ENCODE results near the gene AK8.
A peak's percentile ranks its signal among the peaks of the same experiment; 100 is the strongest.

The AK8 gene

DNA sequence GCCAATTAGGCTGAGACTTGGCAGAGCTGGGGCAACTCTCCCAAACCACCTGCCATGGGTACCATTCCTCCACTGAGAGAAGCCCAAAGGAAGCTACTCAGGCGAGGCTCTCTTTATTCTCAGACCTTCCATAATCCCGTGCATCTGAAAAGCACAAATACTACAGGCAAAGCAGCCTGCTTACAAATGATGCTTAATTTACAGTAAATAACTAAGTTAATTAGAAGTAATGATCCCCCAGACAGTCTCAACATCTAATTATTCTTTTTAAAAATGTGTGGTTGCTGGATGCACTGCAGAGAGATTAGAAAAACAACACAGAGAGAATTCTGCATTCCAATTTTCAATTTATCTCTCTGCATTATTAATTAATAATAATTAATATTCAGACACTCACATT lies 53.1 kb downstream of the AK8 start:
- no peak for DNase-seq

DNA sequence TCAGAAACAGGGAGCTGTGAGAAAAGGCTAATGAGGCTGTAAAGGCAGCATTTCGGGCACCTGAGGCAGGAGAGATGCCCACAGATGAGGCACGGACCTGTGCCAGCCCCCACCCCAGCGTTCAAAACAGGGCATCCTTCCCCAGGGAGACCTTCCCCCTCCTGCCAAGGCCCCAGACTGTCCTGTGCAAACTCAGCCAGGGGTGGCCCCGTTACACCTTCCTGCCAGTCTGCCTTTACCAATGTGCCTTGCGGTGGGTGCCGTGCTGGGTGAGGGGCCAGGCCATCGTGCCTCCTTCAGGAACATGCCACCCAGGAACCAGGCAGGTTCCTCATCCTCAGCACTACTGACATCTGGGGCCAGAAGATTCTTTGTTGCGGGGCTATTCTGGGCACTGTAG lies 53.9 kb downstream of the AK8 start:
- no peak for DNase-seq

DNA sequence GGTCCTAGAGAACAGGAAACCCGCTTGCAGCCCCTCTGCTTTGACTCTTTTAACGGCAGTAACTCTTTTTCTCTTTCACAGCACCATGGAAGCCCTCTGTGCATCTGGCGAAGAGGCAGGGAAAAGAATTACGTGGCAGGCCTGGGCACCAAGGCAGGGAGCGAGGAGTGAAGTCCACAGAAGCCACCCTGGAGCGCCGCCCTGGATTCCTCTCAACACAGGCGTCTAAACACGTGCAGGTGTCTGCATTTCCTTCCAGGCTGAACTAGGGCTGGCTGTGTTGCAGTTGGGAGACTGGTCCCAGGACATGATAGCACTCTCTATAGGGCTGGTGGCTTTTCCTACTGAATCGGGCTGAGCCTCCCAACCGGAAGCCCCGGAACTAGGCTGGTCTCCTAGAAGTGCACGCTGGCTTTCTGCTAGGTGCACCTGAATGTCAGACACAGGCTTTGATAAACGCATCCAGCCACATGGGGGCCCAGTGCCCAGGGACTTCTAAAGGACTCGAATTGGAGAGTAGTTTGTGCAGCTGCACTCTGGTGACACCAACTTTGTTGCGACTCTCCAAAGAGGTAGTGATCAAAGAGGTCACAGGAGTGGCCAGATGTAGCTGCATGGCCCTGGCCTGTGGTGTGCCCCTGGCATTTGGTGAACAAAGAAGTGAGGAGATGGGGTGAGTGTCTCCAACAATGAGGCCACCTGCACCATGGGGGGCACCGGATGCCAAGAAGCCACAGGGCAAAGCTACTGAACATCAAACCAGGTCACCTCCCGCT lies 54.5 kb downstream of the AK8 start:
- no peak for DNase-seq

DNA sequence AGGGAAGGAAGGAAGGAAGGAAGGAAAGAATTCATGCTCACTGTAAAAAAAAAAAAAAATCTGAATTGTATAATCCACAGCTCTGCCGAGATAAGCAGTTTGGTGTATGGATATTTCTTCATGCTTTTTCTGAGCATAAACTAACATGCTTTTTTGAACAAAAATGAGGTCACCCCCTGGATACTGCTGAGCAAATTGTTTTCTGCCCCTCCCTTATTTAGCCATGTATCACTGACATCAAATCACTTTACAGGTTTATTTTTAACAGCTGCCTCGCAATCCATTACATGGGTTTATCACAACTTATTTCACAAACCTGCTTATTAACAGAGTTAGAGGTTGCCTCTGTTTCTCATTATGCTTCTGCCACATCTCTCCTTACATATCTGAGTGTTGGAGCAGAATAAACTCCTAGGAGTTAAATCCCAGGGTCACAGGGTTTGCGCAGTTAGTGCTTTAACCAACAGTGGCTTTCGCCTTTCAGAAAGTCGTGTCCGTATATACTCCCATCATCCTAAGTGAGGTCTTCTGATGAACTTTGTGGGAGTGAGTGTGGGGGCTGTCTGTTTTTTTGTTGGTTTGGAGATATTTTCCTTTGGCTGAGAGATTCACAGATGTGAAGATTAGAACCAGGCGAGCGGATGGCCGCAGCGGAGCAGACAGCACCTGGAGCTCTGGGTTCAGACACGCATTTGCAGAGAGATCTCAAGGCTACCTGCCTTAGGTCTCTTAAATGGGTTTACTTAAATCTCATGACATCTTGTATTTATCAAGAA lies 57.7 kb downstream of the AK8 start:
- no peak for DNase-seq

DNA sequence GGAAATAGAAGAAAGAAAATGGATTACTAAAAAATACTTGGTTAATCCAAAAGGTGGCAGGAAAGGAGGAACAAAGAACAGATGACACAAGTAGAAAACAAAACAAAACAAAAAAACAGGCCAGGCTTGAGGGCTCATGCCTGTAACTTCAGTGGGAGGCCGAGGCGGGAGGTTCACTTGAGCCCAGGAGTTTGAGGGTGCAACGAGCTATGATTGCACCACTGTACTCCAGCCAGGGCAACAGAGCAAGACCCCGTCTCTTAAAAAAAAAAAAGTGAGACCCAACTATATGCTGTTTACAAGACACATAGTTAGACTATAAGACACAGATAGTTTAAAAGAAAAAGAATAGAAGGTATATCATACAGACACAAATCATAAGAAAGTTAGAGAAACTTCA lies 59.5 kb downstream of the AK8 start:
- DNase-seq: no peak

DNA sequence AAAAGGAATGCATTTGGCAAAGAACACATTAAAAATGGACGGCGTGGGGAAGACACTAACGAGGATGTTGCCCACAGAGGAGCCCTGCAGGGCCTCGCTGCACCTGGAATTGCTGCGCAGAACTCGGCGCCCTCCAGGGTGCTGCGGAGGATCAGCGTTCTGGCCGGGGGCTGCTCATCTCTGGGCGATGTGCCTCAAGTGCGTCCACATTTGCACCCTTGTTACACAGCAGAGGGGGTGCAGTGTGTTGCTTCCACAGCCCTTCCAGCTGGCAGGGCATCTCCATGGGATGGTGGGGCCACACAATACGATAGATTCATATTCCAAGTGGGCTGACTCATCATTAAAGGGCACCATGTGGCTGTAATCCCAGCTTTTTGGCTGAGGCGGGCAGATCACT lies 63.1 kb downstream of the AK8 start:
- no peak for DNase-seq

DNA sequence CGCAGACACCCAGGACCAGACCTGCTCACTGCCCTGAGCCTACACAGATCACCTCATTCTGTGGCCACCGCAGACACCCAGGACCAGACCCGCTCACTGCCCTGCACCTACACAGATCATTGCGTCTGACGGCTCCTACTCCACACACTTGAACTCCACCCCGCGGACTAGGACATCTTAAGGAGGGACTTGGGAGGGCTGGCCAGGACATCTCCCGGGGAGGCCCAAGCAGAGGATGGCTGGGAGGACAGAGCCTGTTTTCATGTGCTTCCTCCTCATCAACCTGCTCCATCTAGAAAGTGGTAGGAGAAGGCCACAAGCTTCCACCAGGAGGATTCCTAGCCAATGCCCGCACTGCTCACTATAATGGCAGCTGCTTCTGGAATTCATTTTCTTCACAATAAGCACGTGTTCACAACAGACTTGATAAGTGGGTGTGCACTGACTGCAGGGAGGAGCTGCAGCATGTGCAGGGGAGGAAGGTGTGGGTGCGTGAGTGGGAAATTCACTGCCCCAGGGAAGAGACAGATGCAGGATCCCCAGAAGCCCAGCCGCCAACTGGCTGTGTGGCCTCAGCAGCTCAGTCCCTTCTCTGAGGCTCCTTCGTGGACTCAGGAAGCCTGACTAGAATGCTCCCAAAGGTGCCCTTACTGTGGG lies 64.8 kb downstream of the AK8 start:
- DNase-seq: no peak

DNA sequence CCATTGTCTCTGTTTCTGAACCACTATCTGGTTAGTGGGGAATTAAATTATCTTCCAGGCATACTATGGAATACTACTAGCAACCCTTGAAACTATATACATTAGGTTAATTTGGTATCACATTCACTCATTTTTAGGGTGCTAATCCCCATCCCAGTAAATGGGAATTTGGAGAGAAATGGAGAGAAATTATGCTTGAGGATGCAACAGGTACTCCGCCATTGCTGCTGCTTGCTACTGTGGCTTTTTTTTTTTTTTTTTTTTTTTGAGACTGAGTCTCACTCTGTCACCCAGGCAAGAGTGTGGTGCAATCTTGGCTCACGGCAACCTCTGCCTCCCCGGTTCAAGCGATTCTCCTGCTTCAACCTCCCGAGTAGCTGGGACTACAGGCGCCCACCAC lies 66.1 kb downstream of the AK8 start:
- DNase-seq: no peak

DNA sequence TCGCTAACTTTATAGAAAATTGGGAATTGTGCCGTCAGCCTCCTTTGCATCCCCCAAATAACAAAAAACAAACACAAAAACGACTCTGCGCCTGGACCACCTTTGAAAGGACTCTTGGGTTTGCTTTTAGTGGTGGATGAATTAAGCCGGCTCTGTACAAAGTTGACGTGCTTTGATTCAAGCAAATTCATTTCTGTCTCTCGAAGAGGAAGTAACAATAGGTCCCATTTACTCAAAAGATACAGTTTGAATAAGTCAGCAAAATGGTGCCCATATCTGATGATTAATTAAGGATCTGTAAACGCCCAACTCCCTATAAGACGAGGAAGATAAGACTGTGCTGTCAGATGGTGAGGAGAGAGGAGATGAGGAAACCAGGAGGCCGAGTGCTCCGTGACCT lies 67.8 kb downstream of the AK8 start:
- DNase-seq: no peak

DNA sequence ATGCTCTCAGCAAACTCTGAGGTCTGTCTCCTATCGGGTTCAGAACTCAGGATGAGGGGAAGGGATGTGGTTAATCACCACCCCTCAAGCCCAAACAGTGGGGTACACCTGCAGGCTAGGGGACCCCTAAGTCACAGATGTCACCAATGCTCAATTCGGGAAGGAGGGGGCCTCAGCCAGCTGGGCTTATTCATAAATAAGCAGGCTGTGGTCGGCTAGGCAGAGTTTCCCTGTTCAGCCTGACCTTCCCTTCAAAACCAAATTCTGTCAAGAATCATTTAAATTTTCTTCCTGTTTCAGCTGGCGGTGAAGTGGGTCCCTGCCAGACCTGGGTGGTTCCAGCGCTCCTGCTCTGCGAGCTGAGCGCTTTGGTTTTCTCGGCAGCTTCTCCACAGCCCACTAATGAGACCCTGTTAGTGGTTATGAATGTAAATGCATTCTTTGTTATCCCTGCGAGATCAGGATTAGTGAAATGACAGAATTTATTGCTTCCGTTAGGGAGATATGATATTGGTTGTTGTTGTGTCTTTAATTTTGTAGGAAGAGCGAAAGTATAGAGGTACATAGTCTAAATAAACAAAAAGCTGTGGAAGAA lies 68.3 kb downstream of the AK8 start:
- DNase-seq: no peak

DNA sequence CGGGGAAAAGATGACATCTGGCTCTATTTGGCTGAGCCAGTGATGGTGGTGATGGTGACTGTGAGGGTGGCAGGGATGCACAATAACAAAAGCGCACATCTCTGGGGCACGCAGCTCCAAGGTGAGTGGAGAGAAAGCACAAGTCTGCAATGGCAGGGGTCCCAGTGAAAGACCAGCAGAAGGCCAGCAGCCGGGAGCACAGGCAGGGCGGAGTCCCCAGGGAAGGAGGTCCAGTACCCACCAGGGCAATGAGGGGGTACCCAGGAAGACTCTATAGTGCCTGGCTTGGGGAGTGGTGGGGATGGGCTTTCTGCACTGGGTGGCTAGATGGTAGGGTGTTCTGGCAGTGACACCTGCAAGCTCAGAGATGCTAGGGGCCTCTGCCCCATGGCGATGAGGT lies 69.4 kb downstream of the AK8 start:
- no peak for DNase-seq

DNA sequence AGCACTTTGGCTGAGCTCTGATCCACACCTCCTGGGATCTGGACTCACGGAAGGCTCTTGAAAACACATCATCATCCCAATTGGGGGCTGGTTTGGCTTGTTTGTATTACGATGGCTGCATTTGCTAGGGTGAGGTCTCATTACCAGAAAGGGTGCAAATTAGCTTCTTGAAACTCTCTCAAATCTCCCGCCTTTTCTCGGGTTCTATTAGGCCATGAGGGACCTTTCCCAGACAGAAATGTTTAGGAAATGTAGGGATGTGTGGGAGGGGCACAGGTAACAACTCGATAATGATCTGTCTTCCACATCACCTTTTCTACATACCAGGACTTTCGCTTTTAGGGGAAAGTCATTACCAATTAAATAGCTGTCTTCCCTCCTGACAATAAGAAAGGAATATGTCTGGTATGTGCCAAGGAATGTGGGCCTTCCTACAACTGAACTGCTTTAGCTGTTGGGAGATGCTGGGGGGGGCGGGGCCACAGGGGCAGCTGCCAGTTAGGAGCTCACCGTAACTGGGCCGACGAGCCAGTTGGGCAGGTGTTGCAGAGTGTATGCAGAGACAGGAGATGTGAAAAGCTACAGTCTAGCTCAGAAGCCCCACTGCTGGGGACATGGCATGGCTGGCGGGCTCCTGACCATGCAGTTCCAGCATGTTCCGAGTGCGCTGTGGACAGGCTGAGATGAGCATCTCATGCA lies 71.2 kb downstream of the AK8 start:
- no peak for DNase-seq

DNA sequence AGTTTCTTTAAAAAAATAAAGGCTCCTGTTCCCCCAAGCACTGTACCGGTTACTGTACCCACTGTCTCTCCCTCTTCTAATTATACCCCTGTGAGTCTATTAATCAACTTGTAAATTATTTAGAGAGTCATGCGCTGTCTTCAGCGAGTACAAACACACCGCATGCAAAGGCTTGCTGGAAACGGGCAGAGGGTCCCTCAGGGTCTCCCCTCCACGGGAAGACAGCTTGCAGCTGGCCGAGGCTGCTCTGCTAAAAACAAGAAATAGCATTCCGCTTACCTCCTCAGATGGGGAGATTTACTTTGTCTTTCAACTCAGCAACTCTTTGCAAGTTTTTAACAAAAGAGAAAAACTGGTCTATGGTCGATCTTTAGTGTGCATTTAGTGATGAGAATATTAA lies 71.8 kb downstream of the AK8 start:
- no peak for DNase-seq

DNA sequence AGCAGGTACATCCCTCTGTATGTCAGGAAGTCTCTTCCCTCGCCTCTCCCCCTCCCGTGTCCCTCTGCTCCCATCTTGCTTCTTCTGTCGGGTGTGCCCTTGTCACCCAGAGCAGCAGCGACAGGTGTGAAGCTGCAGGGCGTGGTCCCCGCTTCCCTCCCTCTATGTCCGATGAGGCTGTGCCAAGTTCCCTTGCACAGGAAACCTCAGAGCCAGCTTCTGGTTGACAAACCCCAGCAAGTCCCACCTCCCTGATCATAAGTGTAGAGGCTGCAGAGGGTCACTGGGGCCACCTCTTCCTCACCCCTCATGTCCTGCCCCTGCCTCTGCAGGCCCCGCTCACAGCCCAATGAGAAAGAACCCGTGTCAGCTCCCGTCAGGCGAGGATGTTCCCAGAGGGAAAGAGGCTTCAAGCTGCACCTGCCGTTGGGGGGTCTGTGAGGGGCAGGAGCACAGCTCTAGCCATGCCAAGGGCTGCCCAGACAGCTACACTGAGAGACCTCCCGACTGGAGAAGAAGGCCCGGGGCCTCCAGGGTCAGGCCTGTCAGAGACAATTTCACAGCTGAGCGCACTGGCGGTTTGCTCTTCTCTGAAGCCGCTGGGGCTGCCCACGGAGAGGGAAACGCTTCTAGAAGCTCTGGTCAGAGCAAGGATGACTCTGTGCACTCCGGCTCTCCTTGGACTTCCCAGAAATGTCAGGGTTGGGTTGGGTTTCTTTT lies 73.3 kb downstream of the AK8 start:
- DNase-seq: no peak

DNA sequence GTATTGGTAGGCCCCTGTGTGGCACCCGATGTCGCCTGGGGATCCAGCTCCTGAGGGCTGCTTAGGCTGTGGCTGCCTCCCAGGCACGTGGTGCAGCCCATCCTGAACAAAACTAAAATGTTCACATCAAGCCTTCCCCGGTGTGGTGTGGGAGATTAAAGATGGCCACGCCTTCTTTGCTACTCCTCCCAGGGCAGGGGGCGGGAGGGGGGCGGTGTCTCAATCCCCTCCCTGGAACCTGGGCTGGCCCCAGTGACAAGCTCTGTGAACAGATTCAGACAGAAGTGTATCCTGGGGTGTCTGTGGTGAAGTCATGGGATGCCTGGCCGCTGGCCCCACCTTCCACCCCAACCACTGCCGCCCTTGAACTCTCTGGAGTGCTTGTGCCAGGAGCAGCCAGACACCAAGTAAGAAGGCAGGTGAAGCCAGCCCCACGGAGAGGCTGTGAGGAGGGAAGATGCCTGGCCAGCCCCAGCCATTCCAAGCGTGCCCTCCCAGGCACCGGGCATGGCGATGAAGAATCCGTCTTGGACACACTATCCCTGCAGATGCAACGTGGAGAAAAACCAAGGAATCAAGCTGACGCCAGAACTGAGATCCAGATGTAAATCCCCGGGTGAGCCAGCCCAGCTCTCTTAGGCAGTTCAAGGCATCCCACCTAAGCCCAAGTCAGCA lies 75.8 kb downstream of the AK8 start:
- no peak for DNase-seq

DNA sequence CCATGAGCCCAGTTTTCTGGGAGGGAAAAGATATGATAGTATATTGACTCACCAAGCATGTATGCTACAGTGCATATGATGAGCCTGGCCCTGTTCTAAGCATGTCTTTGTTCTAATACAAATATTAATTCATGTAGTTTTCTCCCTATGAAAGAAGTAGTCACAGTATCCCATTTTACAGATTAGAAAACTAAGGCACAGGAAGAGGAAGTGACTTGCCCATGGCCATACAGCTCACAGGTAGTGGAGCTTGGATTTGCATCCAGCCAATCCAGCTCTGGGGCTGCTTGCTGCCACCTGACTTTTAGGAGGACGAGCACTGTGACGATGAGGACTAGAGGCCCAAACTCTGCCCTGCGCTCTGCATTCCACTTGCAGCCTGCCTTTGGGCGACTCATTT lies 76.4 kb downstream of the AK8 start:
- DNase-seq: no peak

DNA sequence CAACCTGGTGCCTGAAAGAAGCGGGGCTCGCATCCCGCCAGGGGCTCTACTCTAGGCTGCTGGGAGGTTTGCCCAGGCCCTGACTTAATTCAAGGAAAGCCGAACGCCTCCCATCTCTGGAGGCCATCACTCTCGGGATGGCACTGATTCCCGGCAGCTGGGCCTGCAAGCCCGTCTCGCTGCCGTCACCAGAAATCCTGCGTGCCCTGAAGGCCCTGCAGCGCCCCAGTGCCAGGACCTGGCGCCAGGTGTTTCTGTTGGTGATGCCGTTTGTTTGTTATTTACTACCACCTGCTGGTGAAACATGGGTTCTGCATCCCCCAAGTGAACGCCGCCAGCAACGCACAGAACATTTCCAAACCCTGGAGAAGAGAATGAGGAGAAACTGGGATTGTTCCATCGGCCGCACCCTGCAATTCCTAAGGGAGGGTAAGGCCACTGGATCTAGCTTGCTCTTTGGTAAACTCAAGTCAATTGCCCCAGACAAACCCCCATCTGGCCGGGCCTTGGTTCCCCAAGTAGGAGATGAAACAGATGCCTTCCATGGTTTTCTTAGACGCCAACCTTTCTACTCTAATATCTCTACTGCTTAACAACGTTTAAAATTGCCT lies 77.9 kb downstream of the AK8 start:
- peak; percentile 73 for DNase-seq

DNA sequence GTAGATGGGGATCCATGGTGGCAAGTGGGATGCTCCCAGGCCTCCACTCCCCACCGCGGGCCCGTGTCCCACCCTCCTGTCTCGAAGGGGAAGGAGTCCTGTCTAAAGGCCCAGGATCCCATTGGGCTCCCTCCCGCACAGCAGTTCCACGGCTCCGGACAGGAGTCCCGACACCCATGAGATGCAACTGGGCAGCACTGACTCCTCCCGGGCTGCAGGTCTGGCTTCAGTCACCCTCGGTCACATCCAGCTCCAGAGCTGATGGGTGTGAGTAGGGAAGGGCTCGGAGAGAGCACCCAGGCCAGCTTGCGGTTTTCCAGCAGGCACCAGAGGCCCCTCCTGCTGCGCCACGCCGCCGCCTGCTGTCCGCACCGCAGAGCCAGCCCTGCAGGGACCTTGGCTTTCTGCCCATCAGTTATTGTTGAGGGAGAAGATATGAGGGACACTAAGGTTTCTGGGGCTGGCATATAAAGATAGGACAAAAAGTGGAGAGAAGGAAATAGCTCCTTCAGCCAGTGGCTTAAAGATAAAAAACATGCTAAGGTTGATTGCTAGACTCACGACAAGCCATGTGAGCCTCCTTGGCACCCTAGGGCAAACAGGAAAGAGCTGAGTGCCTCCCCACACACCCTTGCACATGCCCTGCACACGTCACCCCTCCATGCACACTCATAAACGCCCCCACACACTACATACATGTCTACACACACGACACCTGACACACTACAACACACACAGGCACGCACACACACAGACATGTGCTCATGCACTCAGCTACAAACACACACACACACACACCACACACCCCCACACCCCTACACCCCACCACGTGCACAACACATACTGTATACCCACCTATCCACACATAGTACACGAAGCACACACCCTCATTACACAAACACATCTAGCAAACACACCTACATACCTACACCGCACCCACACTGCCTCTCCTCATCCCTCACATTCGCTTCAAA lies 79.0 kb downstream of the AK8 start:
- no peak for DNase-seq

DNA sequence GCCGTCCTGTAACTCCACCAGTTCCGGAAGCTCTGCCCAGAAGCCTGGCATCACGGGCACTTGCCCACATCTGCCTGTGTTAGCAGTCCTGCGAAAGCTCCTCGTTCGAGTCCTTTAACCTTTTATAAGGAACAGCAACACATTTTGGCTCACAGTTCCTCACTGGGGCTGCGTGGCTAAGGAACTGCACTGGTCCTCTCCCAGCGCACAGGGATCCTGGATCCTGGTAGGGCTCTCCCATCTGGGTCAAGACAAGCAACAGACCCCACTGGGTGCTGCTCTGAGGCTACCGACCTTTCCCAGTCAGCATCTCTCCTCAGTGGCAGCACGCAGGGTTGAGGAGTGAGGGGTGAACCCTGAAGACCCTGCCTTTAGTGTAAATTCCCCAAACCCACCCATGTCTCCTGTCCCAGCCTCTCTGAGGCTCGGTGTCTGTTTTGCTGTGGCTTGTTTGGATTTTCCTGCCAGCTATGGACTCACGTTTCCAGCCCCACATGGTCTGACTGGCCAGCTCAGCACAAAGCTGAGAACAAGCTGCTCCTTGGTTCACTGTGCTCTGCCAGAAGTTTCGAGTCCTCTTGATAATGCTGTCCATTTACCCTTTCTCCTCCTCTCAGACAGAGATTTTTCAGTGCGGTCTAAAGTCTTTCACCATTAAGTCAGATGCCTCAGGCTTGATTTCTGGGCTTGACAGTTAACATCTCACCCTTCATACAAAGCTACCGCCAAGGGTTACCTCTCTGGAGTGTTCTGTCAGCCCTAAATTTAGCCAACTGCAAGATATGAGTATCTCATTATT lies 80.0 kb downstream of the AK8 start:
- no peak for DNase-seq
